Lower leg skin (tissue), 4 donors: ENCODE data around the gene FEZ2. TPM values are rescaled to one million over a fixed set of nuclear protein-coding genes. Genes with fewer than 3 reads are reported as not detected.

Experiments
- DNase-seq, 2 donors: peaks; one replicate each; pipeline ENCODE4 v3.0.0-alpha.2; 2019; ENCODE audit warnings: low spot score in 2 of 2
- H3K4me3 ChIP-seq: fragments of 200-600 bp; sonication (generic); 2 replicates; pipeline ENCODE4 v1.5.1; 2017; ENCODE audit warnings: mild to moderate bottlenecking, low read depth; ENCODE audit not compliant: poor library complexity, severe bottlenecking
- CTCF ChIP-seq, 3 donors: fragments of 450-650 bp; IDR thresholded peaks; one replicate each; pipeline ENCODE4 v1.5.1; 2016; ENCODE audit warnings: antibody characterized with exemption in 3 of 3, mild to moderate bottlenecking in 3 of 3, moderate library complexity in 2 of 3
- POLR2A ChIP-seq, 2 donors: fragments of 450-650 bp; IDR thresholded peaks; one replicate each; pipeline ENCODE4 v1.6.1; 2016 to 2017; ENCODE audit warnings: antibody characterized with exemption in 2 of 2, mild to moderate bottlenecking in 1 of 2, moderate library complexity in 1 of 2
- WGBS, 2 donors: methylation state at CpG; one replicate each; pipeline ENCODE4 v1.1.5; 2018; 5-methylcytosine and 5-hydroxymethylcytosine counted together
- intact Hi-C: fragments of 100-400 bp; cut with DNase I; formaldehyde crosslinking; loops from one replicate; pipeline ENCODE4 v1.15.0; 2023; ENCODE audit warnings: low total_unique reads
- total RNA-seq, 4 donors: library from RNA; depleted of rRNA; stranded (reverse); fragments of >200 nt; gene quantifications; one replicate each; pipeline ENCODE4 v1.1.0, GENCODE V29; 2016

The FEZ2 gene
- total RNA-seq, 4 donors from 2014 or later = 8.1 to 24.0 (median 19.0) TPM

GRCh38 chr2:36528766-36529392 lies 69.1 kb downstream of the FEZ2 start:
- DNase-seq = no peak
- TF ChIP-seq CTCF (IDR thresholded peaks at IDR 0.05) = no peak
- no peak for TF ChIP-seq POLR2A (IDR thresholded peaks at IDR 0.05)
- intact Hi-C loops = no loop called here
- 88 to 91% methylated on average over 7 of the region's 7 CpGs for WGBS, 2 donors
- no peak overlapping the region for H3K4me3 ChIP-seq

- WGBS, 2 donors = 82 to 87% methylated on average over 4 of the region's 4 CpGs
- no peak overlapping the region for H3K4me3 ChIP-seq
- intact Hi-C loops = no loop called here
- DNase-seq = no peak
- TF ChIP-seq POLR2A (IDR thresholded peaks at IDR 0.05) (no peak), CTCF (IDR thresholded peaks at IDR 0.05) (no peak)
Observed at GRCh38 chr2:36528274-36528673, 69.7 kb downstream of the FEZ2 start.

GRCh38 chr2:36526226-36526625 lies 71.7 kb downstream of the FEZ2 start:
- H3K4me3 ChIP-seq = no peak overlapping the region
- WGBS, 2 donors = 60 to 64% methylated on average over 2 of the region's 2 CpGs
- TF ChIP-seq CTCF (IDR thresholded peaks at IDR 0.05) = no peak
- no peak for TF ChIP-seq POLR2A (IDR thresholded peaks at IDR 0.05)
- no peak for DNase-seq
- intact Hi-C loops = no loop called here

- DNase-seq = no peak
- H3K4me3 ChIP-seq = no peak overlapping the region
- 91 to 93% methylated on average over 5 of the region's 5 CpGs for WGBS, 2 donors
- intact Hi-C loops = no loop called here
- no peak for TF ChIP-seq CTCF (IDR thresholded peaks at IDR 0.05)
- TF ChIP-seq POLR2A (IDR thresholded peaks at IDR 0.05) = no peak
Observed at GRCh38 chr2:36525245-36525644, 72.7 kb downstream of the FEZ2 start.

GRCh38 chr2:36523153-36523552 lies 74.8 kb downstream of the FEZ2 start:
- 85 to 88% methylated on average over 4 of the region's 4 CpGs for WGBS, 2 donors
- intact Hi-C loops = no loop called here
- H3K4me3 ChIP-seq = no peak overlapping the region
- TF ChIP-seq CTCF (IDR thresholded peaks at IDR 0.05) (no peak), POLR2A (IDR thresholded peaks at IDR 0.05) (no peak)
- DNase-seq = no peak

- 96 to 100% methylated on average over 4 of the region's 4 CpGs for WGBS, 2 donors
- intact Hi-C loops = no loop called here
- DNase-seq = no peak
- H3K4me3 ChIP-seq = no peak overlapping the region
- TF ChIP-seq CTCF (IDR thresholded peaks at IDR 0.05) = no peak
- TF ChIP-seq POLR2A (IDR thresholded peaks at IDR 0.05) = no peak
Observed at GRCh38 chr2:36520431-36520830, 77.5 kb downstream of the FEZ2 start.
